ENCODE results near the gene CLNK.

CLNK gene

GRCh38 chr4:10492464-10492863 lies 192.1 kb downstream of the CLNK start:
- DNase-seq: no peak

- no peak for DNase-seq
Measured at GRCh38 chr4:10491401-10491800, 193.2 kb downstream of the CLNK start.

- no peak for DNase-seq
Measured at GRCh38 chr4:10490996-10491395, 193.6 kb downstream of the CLNK start.

- DNase-seq: no peak
Measured at GRCh38 chr4:10482913-10483312, 201.7 kb downstream of the CLNK start.

GRCh38 chr4:10480616-10481015 lies 204.0 kb downstream of the CLNK start:
- no peak for DNase-seq

GRCh38 chr4:10478621-10479020 lies 205.9 kb downstream of the CLNK start:
- DNase-seq: no peak

- DNase-seq: no peak
Measured at GRCh38 chr4:10470505-10470904, 214.1 kb downstream of the CLNK start.

GRCh38 chr4:10466161-10466560 lies 218.4 kb downstream of the CLNK start:
- DNase-seq: no peak

- no peak for DNase-seq
Measured at GRCh38 chr4:10462876-10463275, 221.7 kb downstream of the CLNK start.

- DNase-seq: no peak
Measured at GRCh38 chr4:10461850-10462400, 222.6 kb downstream of the CLNK start.

- peak; percentile 61 for DNase-seq
Measured at GRCh38 chr4:10461091-10461849, 223.3 kb downstream of the CLNK start.

- peak; percentile 74 for DNase-seq
Measured at GRCh38 chr4:10460313-10461047, 224.1 kb downstream of the CLNK start.

- DNase-seq: no peak
Measured at GRCh38 chr4:10459305-10459704, 225.3 kb downstream of the CLNK start.

- DNase-seq: no peak
Measured at GRCh38 chr4:10458177-10458576, 226.4 kb downstream of the CLNK start.

GRCh38 chr4:10457255-10457801 lies 227.2 kb downstream of the CLNK start, which contains the start of gene ZNF518B:
TSS of gene ZNF518B (minus strand) at chr4:10457426. CDS start at chr4:10446328, 11,098 bp downstream.
- peak; percentile 69 for DNase-seq

- DNase-seq: peak; percentile 66
Measured at GRCh38 chr4:10456595-10457254, 227.8 kb downstream of the CLNK start.

GRCh38 chr4:10456260-10456594 lies 228.3 kb downstream of the CLNK start:
- no peak for DNase-seq

- DNase-seq: no peak
Measured at GRCh38 chr4:10455133-10455532, 229.4 kb downstream of the CLNK start.

- DNase-seq: no peak
Measured at GRCh38 chr4:10454726-10455125, 229.8 kb downstream of the CLNK start.

- no peak for DNase-seq
Measured at GRCh38 chr4:10454121-10454520, 230.4 kb downstream of the CLNK start.

- no peak for DNase-seq
Measured at GRCh38 chr4:10448991-10449390, 235.6 kb downstream of the CLNK start.

- DNase-seq: no peak
Measured at GRCh38 chr4:10442976-10443375, 241.6 kb downstream of the CLNK start.

- DNase-seq: no peak
Measured at GRCh38 chr4:10441512-10441911, 243.1 kb downstream of the CLNK start.
